NCI-H1417 (cell line): Measurements from ENCODE around the gene NDST1.
A peak's percentile ranks its signal among the peaks of the same experiment; 100 is the strongest.

Source experiments
- DNase-seq, 3 experiments: peaks; one replicate each; lab custom pipeline; 2025; lab: John Stamatoyannopoulos, UW

Gene NDST1

GRCh38 chr5:150544611-150545219 is 36.8 kb downstream of the NDST1 start:
- peak; percentile 37 to 59 (median 45) for DNase-seq

GRCh38 chr5:150545246-150545645 is 37.3 kb downstream of the NDST1 start:
- no peak for DNase-seq

- no peak for DNase-seq
Measured at GRCh38 chr5:150548123-150548522, 40.2 kb downstream of the NDST1 start.

GRCh38 chr5:150549735-150550134 is 41.8 kb downstream of the NDST1 start:
- no peak for DNase-seq

GRCh38 chr5:150550286-150550685 is 42.4 kb downstream of the NDST1 start:
- DNase-seq = no peak

GRCh38 chr5:150551066-150551465 is 43.1 kb downstream of the NDST1 start:
- DNase-seq = no peak

GRCh38 chr5:150553402-150553801 is 45.5 kb downstream of the NDST1 start:
- DNase-seq = no peak

- no peak for DNase-seq
Measured at GRCh38 chr5:150553911-150554310, 46.0 kb downstream of the NDST1 start.

- DNase-seq = no peak
Measured at GRCh38 chr5:150554857-150555256, 46.9 kb downstream of the NDST1 start.

GRCh38 chr5:150556106-150556505 is 48.2 kb downstream of the NDST1 start:
- DNase-seq = no peak

- DNase-seq = peak in 1 of 3 experiments; percentile 4
Measured at GRCh38 chr5:150556859-150557508, 49.1 kb downstream of the NDST1 start.

GRCh38 chr5:150557509-150557872 is 49.6 kb downstream of the NDST1 start:
- no peak for DNase-seq

GRCh38 chr5:150558088-150558621 is 50.2 kb downstream of the NDST1 start:
- no peak for DNase-seq

- DNase-seq = no peak
Measured at GRCh38 chr5:150559088-150559487, 51.2 kb downstream of the NDST1 start.

GRCh38 chr5:150559701-150560100 is 51.8 kb downstream of the NDST1 start:
- DNase-seq = no peak

GRCh38 chr5:150560401-150561191 is 52.7 kb downstream of the NDST1 start:
- DNase-seq = peak; percentile 59 to 87 (median 85)

GRCh38 chr5:150561192-150561512 is 53.2 kb downstream of the NDST1 start:
- DNase-seq = no peak

GRCh38 chr5:150561571-150562275 is 53.8 kb downstream of the NDST1 start:
- no peak for DNase-seq

GRCh38 chr5:150562832-150563231 is 54.9 kb downstream of the NDST1 start:
- peak; percentile 1 to 29 (median 15) for DNase-seq

GRCh38 chr5:150565868-150566267 is 57.9 kb downstream of the NDST1 start:
- DNase-seq = no peak

- no peak for DNase-seq
Measured at GRCh38 chr5:150567031-150567717, 59.2 kb downstream of the NDST1 start.

GRCh38 chr5:150568663-150569062 is 60.7 kb downstream of the NDST1 start:
- no peak for DNase-seq
